ENCODE data around the gene MYRF. TPM values are rescaled to one million over a fixed set of nuclear protein-coding genes. Genes with fewer than 3 reads are reported as not detected.
A peak's percentile ranks its signal among the peaks of the same experiment; 100 is the strongest.

Gene MYRF
- total and polyA plus RNA-seq, 9 of the 15 experiments (the other 6 are each of a cell fraction or from before 2014, with no cell fraction given), result 2.3 to 25.8 (median 7.1) TPM

DNA sequence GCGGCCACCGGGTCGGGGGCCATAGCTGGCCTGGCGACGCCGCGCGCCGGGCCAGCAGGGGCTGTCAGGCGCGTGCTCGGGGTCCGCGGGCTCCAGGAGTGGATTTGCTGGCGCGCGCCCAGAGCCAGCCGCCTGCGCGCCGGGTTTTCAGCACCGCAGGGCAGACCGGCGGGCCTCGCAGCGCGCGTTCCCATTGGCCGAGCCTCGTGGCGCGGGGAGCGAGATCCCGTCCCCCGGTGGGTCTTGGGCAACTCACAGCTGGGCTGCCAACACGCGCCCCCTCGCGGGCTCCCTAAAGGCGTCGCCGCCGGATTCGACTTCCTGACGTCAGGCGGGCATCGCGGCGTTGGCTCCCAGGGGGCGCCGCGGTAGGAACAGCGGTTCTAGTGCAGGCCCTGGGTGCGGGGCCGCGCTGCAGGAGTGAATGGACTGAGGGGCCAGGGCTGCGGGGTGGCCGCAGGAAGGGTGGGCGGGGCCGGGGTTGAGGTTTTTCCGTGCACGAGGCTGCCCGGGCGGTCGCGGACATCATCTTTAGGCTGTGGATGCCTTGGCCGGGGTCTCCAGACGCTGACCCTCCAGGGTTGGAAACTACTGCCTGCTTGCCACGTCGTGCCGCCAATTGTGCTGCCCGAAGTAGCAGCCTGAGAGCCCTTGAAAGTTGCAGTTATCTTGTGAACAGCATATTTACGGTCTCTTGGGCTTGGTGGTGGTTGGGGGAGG is 64.5 kb downstream of the MYRF start, which contains the start of gene FADS1 (continued):
- TF ChIP-seq RBM34 (IDR thresholded peaks at IDR 0.05; ENCODE audit: borderline replicate concordance, insufficient read depth, low read length) (no peak; the same call in 1 of the 2 replicates), ETV1 (tag; conservative IDR thresholded peaks at IDR 0.05; ENCODE audit: low read depth) (peak; percentile 59; the same call in 1 of the 2 replicates), CAMTA2 (CRISPR knock-in tag; conservative IDR thresholded peaks at IDR 0.05) (no peak), DDX20 (tag; IDR thresholded peaks at IDR 0.05; ENCODE audit: low read depth) (no peak), KAT7 (CRISPR knock-in tag; IDR thresholded peaks at IDR 0.05; ENCODE audit: borderline replicate concordance) (peak; percentile 74; the same call in 1 of the 2 replicates), LEF1 (IDR thresholded peaks at IDR 0.05) (no peak), NFE2 (IDR thresholded peaks at IDR 0.05; ENCODE audit: low read depth) (no peak), BCL6 (CRISPR knock-in tag; IDR thresholded peaks at IDR 0.05) (no peak), ZNF124 (CRISPR knock-in tag; IDR thresholded peaks at IDR 0.05) (no peak), FOXJ3 (CRISPR knock-in tag; IDR thresholded peaks at IDR 0.05) (no peak), EGR1 (conservative IDR thresholded peaks at IDR 0.05) (peak; percentile 32; the same call in 1 of the 2 replicates), ZBTB1 (CRISPR knock-in tag; IDR thresholded peaks at IDR 0.05; ENCODE audit: borderline replicate concordance, low read depth) (peak; percentile 95), NFIC (IDR thresholded peaks at IDR 0.05) (peak; percentile 84), MEF2D (tag; conservative IDR thresholded peaks at IDR 0.05; ENCODE audit: low read depth) (no peak), FOS (IDR thresholded peaks at IDR 0.05; ENCODE audit: extremely low read depth, insufficient read length) (no peak), SMARCC2 (IDR thresholded peaks at IDR 0.05; ENCODE audit: low read depth) (no peak), THRAP3 (IDR thresholded peaks at IDR 0.05; ENCODE audit: borderline replicate concordance) (no peak), SETDB1 (IDR thresholded peaks at IDR 0.05; ENCODE audit: low read length) (no peak), SRSF1 (IDR thresholded peaks at IDR 0.05; ENCODE audit: low read depth, low read length) (no peak), PHB (CRISPR knock-in tag; IDR thresholded peaks at IDR 0.05) (no peak), DACH1 (IDR thresholded peaks at IDR 0.05; ENCODE audit: partially characterized antibody) (peak; percentile 93)
- TF ChIP-seq, protein P1, sequence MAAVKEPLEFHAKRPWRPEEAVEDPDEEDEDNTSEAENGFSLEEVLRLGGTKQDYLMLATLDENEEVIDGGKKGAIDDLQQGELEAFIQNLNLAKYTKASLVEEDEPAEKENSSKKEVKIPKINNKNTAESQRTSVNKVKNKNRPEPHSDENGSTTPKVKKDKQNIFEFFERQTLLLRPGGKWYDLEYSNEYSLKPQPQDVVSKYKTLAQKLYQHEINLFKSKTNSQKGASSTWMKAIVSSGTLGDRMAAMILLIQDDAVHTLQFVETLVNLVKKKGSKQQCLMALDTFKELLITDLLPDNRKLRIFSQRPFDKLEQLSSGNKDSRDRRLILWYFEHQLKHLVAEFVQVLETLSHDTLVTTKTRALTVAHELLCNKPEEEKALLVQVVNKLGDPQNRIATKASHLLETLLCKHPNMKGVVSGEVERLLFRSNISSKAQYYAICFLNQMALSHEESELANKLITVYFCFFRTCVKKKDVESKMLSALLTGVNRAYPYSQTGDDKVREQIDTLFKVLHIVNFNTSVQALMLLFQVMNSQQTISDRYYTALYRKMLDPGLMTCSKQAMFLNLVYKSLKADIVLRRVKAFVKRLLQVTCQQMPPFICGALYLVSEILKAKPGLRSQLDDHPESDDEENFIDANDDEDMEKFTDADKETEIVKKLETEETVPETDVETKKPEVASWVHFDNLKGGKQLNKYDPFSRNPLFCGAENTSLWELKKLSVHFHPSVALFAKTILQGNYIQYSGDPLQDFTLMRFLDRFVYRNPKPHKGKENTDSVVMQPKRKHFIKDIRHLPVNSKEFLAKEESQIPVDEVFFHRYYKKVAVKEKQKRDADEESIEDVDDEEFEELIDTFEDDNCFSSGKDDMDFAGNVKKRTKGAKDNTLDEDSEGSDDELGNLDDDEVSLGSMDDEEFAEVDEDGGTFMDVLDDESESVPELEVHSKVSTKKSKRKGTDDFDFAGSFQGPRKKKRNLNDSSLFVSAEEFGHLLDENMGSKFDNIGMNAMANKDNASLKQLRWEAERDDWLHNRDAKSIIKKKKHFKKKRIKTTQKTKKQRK (IDR thresholded peaks at IDR 0.05; ENCODE audit: borderline replicate concordance, low read depth, low read length), result no peak
- TF ChIP-seq, protein P2, sequence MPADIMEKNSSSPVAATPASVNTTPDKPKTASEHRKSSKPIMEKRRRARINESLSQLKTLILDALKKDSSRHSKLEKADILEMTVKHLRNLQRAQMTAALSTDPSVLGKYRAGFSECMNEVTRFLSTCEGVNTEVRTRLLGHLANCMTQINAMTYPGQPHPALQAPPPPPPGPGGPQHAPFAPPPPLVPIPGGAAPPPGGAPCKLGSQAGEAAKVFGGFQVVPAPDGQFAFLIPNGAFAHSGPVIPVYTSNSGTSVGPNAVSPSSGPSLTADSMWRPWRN (IDR thresholded peaks at IDR 0.05; ENCODE audit: low read depth), result no peak

Measured in K562 (cell line).